ENCODE measurements around the gene SPANXN2. TPM values are rescaled to one million over a fixed set of nuclear protein-coding genes. Genes with fewer than 3 reads are reported as not detected.

Gene SPANXN2
- total RNA-seq, 1 donor: not detected

GRCh38 chrX:143754183-143754582 is 33.6 kb upstream of the SPANXN2 start:
- no peaks in the 10 kb centered on the region for H3K79me2 ChIP-seq (ENCODE audit: insufficient read depth, low read length)
- DNase-seq (ENCODE audit: insufficient read length, low spot score, missing footprints): peak; percentile 39
- H3K9me3 ChIP-seq (ENCODE audit: low read depth, low read length): no peaks in the 10 kb centered on the region
- H3K27ac ChIP-seq (ENCODE audit: low read depth, low read length): no peak overlapping the region
- H3K4me3 ChIP-seq (ENCODE audit: insufficient read depth, low read length): no peak overlapping the region
- TF ChIP-seq CTCF (IDR thresholded peaks at IDR 0.05; ENCODE audit: extremely low read depth, low read depth, low read length): no peak
- H3K4me2 ChIP-seq (ENCODE audit: insufficient read depth, low read length): no peak overlapping the region
- no peaks in the 10 kb centered on the region for H3K36me3 ChIP-seq (ENCODE audit: insufficient read depth, low read length)
- H3K4me1 ChIP-seq (ENCODE audit: insufficient read depth, low read length): no peaks in the 10 kb centered on the region
- no peaks in the 10 kb centered on the region for H4K20me1 ChIP-seq (ENCODE audit: insufficient read depth, low read length)
- H3K27me3 ChIP-seq (ENCODE audit: insufficient read depth, low read length): no peaks in the 10 kb centered on the region
- no peak overlapping the region for H2AFZ ChIP-seq (ENCODE audit: low read length)

GRCh38 chrX:143733866-143734265 is 13.3 kb upstream of the SPANXN2 start:
- Histone ChIP-seq H3K79me2 (ENCODE audit: insufficient read depth, low read length) (no peaks in the 10 kb centered on the region), H3K27me3 (ENCODE audit: insufficient read depth, low read length) (no peaks in the 10 kb centered on the region), H3K4me2 (ENCODE audit: insufficient read depth, low read length) (no peak overlapping the region), H3K27ac (ENCODE audit: low read depth, low read length) (no peak overlapping the region), H3K4me1 (ENCODE audit: insufficient read depth, low read length) (no peaks in the 10 kb centered on the region), H3K4me3 (ENCODE audit: insufficient read depth, low read length) (no peak overlapping the region), H2AFZ (ENCODE audit: low read length) (no peak overlapping the region), H3K9me3 (ENCODE audit: low read depth, low read length) (no peaks in the 10 kb centered on the region), H4K20me1 (ENCODE audit: insufficient read depth, low read length) (no peaks in the 10 kb centered on the region), H3K36me3 (ENCODE audit: insufficient read depth, low read length) (no peaks in the 10 kb centered on the region)
- DNase-seq (ENCODE audit: insufficient read length, low spot score, missing footprints): no peak
- TF ChIP-seq CTCF (IDR thresholded peaks at IDR 0.05; ENCODE audit: extremely low read depth, low read depth, low read length): no peak

GRCh38 chrX:143726296-143726695 is 5.7 kb upstream of the SPANXN2 start:
- Histone ChIP-seq H3K36me3 (ENCODE audit: insufficient read depth, low read length) (no peaks in the 10 kb centered on the region), H3K4me3 (ENCODE audit: insufficient read depth, low read length) (no peak overlapping the region), H3K79me2 (ENCODE audit: insufficient read depth, low read length) (no peaks in the 10 kb centered on the region), H4K20me1 (ENCODE audit: insufficient read depth, low read length) (no peaks in the 10 kb centered on the region), H3K4me2 (ENCODE audit: insufficient read depth, low read length) (no peak overlapping the region), H3K9me3 (ENCODE audit: low read depth, low read length) (no peaks in the 10 kb centered on the region), H3K4me1 (ENCODE audit: insufficient read depth, low read length) (no peaks in the 10 kb centered on the region), H2AFZ (ENCODE audit: low read length) (no peak overlapping the region), H3K27me3 (ENCODE audit: insufficient read depth, low read length) (no peaks in the 10 kb centered on the region), H3K27ac (ENCODE audit: low read depth, low read length) (no peak overlapping the region)
- DNase-seq (ENCODE audit: insufficient read length, low spot score, missing footprints): no peak
- no peak for TF ChIP-seq CTCF (IDR thresholded peaks at IDR 0.05; ENCODE audit: extremely low read depth, low read depth, low read length)

GRCh38 chrX:143701460-143701859 is 19.1 kb downstream of the SPANXN2 start:
- TF ChIP-seq CTCF (IDR thresholded peaks at IDR 0.05; ENCODE audit: extremely low read depth, low read depth, low read length): no peak
- no peaks in the 10 kb centered on the region for H3K36me3 ChIP-seq (ENCODE audit: insufficient read depth, low read length)

More at GRCh38 chrX:143701460-143701859, 19.1 kb downstream of the SPANXN2 start:
- Histone ChIP-seq H3K27me3 (ENCODE audit: insufficient read depth, low read length) (no peaks in the 10 kb centered on the region), H3K9me3 (ENCODE audit: low read depth, low read length) (peaks cover 5% of the 10 kb centered on the region), H3K4me2 (ENCODE audit: insufficient read depth, low read length) (no peak overlapping the region), H3K79me2 (ENCODE audit: insufficient read depth, low read length) (no peaks in the 10 kb centered on the region), H2AFZ (ENCODE audit: low read length) (no peak overlapping the region), H3K4me3 (ENCODE audit: insufficient read depth, low read length) (no peak overlapping the region), H4K20me1 (ENCODE audit: insufficient read depth, low read length) (no peaks in the 10 kb centered on the region), H3K27ac (ENCODE audit: low read depth, low read length) (no peak overlapping the region), H3K4me1 (ENCODE audit: insufficient read depth, low read length) (no peaks in the 10 kb centered on the region)
- DNase-seq (ENCODE audit: insufficient read length, low spot score, missing footprints): no peak

Data from osteoblast (primary cell).